C4-2B (cell line): ENCODE measurements around the gene CERCAM.

Experiments
- CTCF ChIP-seq: fragments of 450-650 bp; conservative IDR thresholded peaks from 2 replicates; pipeline ENCODE4 v1.5.1; 2017; ENCODE audit warnings: mild to moderate bottlenecking
- ZFX ChIP-seq: fragments of 450-650 bp; IDR thresholded peaks from 2 replicates; pipeline ENCODE4 v1.6.1; 2017

GRCh38 chr9:128388150-128388549 is 32.5 kb upstream of the CERCAM start:
- TF ChIP-seq CTCF (no peak), ZFX (no peak)
